Islet precursor cell (in vitro differentiated cells): ENCODE results near the gene DNTT.

Experiments used
- DNase-seq: peaks from one replicate; pipeline ENCODE4 v3.0.0-alpha.2; 2018

DNTT gene

GRCh38 chr10:96384506-96384905, 80.3 kb downstream of the DNTT start:
- DNase-seq, result no peak

DNA sequence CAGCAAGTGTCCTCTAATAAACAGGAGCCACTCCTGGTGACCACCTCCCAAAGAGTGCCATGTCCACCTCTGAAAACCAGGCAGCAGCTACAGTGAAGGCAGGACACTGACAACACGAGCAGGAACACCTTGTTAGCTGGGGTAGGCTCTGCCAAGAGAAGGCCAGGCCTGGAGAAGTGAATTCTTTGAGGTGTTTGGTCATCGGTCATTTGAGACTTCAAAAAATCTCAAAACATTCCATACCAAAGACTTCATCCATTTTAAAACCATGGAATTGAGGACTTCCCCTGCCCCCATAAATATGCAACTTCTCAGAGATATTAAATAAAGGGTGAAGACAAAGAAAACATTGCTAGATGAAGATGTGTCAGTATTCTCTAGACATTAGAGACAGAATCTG, 82.9 kb downstream of the DNTT start:
- no peak for DNase-seq

DNA sequence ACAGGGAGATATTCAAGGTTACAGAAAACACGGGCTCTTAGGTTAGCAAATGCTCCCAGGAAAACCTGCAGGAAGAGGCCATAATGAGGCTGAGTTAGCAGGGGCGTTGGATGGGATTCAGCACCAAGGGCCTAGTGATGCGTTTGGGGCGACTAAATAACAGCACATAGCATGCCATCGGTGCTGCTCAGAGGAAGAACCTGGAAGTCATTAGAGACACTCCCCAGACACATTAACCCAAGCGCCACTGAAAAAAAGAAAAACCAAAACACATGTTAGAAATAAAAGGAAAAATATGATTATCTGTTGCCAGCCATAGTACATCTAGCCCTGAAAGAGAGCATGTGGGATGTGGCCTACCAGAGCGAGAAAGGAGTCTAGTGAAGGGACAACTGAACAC, 83.4 kb downstream of the DNTT start:
- no peak for DNase-seq
